ENCODE measurements around the gene DLD.
"Not testable (repeated sequence)": the region's sequence is repeated elsewhere in the genome, so short reads cannot be mapped to it uniquely, and the experiment has no call there.

Gene DLD

DNA sequence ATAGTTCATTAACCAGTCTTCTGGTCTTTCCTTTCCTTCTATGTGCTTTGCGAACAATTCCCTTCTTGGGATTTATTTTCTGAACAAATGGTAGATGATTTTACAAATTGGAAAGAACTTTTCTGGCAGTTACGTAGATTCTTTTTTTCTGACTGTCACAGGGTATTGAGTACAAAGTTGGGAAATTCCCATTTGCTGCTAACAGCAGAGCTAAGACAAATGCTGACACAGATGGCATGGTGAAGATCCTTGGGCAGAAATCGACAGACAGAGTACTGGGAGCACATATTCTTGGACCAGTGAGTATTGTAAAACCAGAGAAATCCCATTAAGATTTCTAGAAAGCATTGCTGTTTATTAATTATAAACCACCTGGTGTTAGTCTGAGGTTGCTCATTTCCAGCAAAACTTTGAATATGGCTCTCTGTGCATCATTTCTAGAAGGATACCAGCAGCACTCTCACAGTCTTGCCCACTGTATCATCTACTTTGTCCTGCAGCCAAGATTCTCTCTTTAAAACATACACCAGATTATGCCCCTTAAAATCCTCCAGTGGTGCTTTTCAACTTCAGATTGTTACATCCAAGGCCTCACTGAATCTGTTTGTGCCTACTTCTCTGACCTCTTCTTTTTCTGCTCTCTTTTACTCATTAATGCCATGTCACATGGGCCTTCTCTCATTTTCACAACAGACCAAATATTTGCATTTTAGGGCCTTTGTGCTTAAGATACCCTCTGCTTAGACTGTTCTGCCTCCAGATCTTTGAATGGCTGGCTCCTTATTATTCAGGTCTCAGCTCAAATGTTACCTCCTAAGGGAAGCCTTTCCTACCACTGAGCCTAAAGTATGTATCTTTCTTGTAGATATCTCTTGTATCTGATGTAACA lies 27.0 kb downstream of the DLD start:
- DNase-seq: no peak

- DNase-seq: no peak
Observed at GRCh38 chr7:107918948-107919347, 28.0 kb downstream of the DLD start.

GRCh38 chr7:107920048-107920772 lies 29.2 kb downstream of the DLD start:
- no peak for DNase-seq

- DNase-seq: not testable (repeated sequence)
Observed at GRCh38 chr7:107921826-107922225, 30.8 kb downstream of the DLD start.

GRCh38 chr7:107922886-107923285 lies 31.9 kb downstream of the DLD start:
- DNase-seq: no peak

DNA sequence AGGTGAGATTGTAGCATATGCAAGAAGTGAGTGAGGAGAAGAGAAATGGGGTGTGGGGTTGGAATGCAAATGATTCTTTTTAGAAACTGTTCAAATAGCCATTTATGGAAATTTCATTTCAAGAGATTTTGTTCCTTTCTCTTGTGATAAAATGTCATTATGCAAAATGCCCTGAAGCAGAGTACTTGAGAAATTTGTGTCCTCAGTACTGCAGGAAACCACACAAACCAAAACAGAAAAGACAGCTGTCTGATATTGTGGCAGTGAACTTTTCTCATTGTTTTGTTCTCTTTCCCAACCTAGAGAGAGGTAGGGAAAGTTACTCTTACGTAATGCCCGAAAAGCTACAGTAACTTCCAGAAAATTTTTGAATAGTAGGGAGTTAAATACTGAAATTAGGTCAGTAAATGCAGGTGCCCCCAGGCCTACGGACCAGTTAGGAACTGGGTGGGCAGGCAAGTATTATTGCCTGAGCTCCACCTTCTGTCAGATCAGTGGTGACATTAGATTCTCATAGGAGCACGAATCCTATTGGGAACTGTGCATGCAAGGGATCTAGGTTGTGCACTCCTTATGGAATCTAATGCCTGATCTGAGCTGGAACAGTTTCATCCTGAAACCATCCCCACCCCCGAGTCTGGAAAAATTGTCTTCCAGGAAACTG lies 34.0 kb downstream of the DLD start:
- no peak for DNase-seq

DNA sequence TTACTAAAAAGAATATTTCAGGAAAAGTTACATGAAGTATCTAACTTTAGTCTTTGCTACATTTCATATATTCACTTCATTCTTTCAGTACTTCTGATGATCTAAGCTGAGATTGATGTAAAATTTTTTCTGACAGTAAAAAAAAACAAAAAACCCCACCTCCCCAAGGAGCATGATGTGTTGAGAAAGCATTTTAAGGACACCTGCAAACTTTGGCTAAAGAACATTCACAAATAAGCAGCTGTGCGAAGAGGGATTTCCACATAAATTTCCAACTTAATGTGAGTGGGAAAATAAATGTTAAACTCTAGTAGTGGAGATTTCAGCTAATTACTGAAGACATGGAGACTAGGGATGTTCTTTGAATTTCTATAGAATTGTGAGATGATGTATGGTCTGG lies 35.5 kb downstream of the DLD start:
- DNase-seq: no peak

GRCh38 chr7:107931740-107932515 lies 40.9 kb downstream of the DLD start:
- DNase-seq: no peak

GRCh38 chr7:107932805-107933204 lies 41.8 kb downstream of the DLD start:
- no peak for DNase-seq

DNA sequence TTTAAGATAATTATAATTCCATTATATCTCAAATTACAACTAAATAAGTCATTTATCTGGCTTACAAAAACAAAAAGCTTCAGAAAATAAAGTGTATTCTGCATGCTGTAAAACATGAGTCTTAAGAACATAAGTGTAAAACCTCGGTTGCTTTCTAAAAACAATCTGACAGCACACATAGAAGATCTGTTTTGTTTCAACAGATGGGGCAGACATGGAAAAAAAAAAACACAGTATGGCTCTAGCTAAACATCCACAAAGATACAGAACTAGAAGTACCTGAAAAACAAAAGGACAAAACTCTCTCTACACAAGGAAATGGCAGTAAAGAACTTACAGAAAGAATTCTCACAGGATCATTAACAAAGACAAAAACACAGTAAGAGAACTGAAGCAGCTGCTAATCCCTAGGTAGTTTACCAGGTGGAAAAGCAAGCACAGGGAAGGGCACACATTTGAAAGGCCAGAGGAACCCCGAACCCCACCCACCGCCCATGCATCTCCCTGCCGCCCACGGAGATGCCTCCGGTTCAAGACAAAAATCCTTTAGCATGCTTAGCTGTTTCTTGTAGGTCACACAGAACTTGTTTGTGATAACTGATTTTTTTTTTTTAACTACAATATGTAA lies 42.5 kb downstream of the DLD start:
- no peak for DNase-seq

- DNase-seq: peak; percentile 92
Observed at GRCh38 chr7:107934991-107935770, 44.2 kb downstream of the DLD start.

DNA sequence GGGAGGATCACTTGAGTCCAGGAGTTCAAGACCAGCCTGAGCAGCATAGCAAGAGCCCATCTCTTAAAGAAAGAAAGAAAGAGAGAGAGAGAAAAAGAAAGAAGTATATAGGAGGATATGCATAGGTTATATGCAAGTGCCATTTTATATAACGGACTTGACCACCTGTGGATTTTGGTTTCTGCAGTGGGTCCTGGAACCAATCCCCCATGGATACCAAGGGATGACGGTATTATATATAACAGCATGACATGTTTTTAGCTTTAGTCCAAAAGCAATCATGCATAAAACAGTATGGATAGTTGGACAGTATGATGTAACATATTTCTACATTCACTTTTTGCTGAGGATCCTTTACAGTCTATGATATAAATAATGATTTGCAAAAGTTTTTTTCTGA lies 45.3 kb downstream of the DLD start:
- no peak for DNase-seq

DNA sequence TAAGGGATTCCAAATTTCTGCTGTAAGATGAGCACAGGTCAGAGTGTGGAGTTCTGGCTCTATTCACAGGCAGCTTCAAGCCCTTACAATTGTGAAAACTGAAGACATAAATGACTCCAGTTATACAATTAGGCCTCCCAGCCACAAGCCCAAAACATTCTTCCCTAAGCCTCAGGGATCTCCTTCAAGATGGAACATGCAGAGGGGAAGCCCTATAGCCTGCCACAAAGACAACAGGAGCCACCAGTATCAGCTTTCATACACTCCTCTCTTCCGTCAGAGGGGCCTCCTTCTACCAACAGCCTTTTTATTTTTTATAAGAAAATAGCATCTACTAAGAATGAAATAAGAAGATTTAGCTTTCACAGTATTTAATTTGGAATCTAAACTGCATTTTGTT lies 46.5 kb downstream of the DLD start:
- no peak for DNase-seq

DNA sequence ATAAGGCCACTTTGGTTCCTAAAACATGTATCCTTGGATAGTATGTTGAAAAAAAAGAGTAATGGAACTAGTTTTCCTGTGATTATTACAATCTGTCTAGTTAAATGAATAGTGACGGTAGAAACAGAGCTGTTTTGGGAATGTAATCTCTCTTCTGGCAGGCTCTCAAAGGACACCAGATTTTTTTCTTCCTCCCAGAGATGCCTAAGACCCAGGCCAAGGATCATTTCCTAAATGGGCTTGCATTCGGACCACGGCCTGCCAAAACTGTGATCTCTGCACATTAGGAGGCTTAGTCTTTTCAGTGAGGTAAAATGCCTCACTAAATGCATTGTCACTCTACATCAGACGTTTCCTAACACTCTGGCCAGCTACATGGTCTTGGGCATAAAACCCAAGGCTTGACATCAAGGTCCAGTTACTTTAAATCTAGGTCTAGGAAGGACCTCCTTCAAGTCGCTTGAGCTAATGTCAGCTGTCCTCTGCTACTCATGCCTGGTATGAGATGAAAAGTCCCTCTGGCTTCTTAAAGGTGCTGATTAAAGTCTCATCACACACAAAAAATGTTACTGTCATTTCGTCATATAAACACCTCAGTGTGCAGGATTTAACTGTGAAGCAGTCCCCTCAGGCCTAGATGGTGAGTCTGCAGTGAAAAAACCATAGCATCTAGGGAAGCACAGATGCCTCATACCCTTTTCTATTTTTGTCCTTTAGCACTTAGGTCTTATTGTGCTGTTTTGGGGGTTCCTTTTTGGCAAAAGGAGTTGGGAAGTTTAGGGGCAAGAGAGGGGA lies 47.7 kb downstream of the DLD start:
- DNase-seq: peak; percentile 20

GRCh38 chr7:107939573-107940489 lies 48.8 kb downstream of the DLD start:
- peak; percentile 93 for DNase-seq

DNA sequence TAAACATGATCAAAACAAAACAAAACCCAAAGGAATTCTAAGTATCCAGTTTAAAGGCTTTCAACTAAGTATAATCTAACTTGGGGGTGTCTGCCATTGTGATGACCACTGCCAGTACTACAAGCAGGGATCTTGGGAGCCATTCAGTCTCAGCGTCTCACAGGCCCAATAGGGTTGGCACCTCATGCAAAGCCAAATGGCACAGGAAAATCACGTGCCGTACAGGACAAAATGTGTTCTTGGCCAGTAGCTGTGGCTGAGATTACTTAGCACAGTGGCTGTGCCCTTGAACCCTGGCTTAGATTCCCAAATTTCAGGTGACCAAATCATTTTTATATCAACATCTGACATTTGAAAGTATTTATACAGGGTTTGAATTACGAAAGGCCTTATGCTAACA lies 50.0 kb downstream of the DLD start:
- no peak for DNase-seq

- no peak for DNase-seq
Observed at GRCh38 chr7:107943018-107943417, 52.0 kb downstream of the DLD start.

DNA sequence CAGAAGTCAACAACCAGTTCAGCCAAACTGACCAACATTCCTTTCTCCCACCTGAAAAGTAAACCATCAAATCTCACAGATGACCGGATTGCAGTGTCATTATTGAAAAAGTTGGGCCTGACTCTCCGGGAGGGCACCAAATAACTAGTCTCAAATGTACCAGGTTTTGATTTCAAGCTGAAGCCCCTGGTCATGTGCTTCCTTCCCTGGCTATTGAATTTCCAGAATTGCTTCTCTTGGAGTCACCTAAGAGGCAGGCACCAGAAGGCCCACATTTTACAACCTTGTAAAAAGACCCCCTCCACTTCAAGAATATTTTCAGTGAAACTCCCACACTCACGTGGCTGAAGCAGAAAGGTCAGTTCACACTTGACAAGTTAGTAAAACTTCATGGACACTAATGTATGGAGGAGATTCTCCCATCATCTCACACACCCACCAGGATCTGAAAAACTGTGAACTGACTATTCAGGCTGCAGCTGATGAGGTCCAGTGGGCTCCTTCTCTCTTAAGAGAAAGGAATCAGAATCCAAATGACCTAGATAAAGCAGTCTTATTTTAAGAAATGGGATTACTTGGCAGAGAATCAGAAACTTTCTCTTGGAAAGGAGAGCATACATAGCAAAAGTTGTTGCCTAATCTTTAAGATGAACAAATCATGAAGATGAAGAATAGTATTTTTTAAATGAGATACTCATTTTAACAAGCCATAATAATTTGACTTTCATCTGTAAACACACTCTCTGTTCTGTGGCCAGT lies 53.6 kb downstream of the DLD start:
- DNase-seq: no peak

- no peak for DNase-seq
Observed at GRCh38 chr7:107945332-107945731, 54.3 kb downstream of the DLD start.

Measured in fibroblast of skin of back (primary cell).